ENCODE results near the gene OTC. TPM values are rescaled to one million over a fixed set of nuclear protein-coding genes. Genes with fewer than 3 reads are reported as not detected.

OTC gene
- total and polyA plus RNA-seq, 5 donors: 0.18 to 1.1 (median 0.66) TPM

DNA sequence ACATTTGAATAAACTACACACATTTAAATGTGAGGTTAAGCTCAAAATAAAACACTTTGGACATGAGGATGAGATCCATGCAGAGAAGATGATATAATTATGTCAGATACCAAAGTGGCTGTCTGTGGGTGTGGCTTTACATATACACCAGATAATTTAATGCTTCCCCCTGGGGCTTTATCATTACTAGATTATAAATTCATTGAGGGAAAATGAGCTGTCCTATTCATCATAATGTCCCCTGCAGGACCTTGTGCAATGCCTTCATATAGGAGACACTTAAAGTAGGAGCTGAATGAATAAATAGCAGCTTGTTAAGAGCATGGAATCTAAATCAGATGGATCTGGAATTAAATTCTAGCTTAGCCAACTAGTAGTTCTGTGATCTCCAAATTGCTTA is 49.7 kb downstream of the OTC start:
- ATAC-seq (no peak), DNase-seq (no peak)
- Histone ChIP-seq H3K4me3 (ENCODE audit: low read length) (no peak overlapping the region), H3K9me3 (ENCODE audit: control insufficient read depth, low read length) (no peaks in the 10 kb centered on the region), H3K27me3 (ENCODE audit: control insufficient read depth, insufficient read depth) (no peaks in the 10 kb centered on the region), H3K4me1 (ENCODE audit: control insufficient read depth, insufficient read depth, low read length) (no peaks in the 10 kb centered on the region), H3K27ac (ENCODE audit: low read length) (no peak overlapping the region)
- intact Hi-C loops (cut with DNase I): no loop called here

- Histone ChIP-seq H3K9me3 (ENCODE audit: control insufficient read depth, low read length) (no peaks in the 10 kb centered on the region), H3K4me1 (ENCODE audit: control insufficient read depth, insufficient read depth, low read length) (no peaks in the 10 kb centered on the region), H3K4me3 (ENCODE audit: low read length) (no peak overlapping the region), H3K27me3 (ENCODE audit: control insufficient read depth, insufficient read depth) (no peaks in the 10 kb centered on the region), H3K27ac (ENCODE audit: low read length) (no peak overlapping the region)
- 94% methylated on average over 1 of the region's 1 CpG for WGBS
- ATAC-seq (no peak), DNase-seq (no peak)
- intact Hi-C loops (cut with DNase I): no loop called here
Observed at GRCh38 chrX:38403834-38404233, 51.4 kb downstream of the OTC start.

- H3K4me1 ChIP-seq (ENCODE audit: control insufficient read depth, insufficient read depth, low read length): no peaks in the 10 kb centered on the region
- no peaks in the 10 kb centered on the region for H3K9me3 ChIP-seq (ENCODE audit: control insufficient read depth, low read length)
- ATAC-seq (no peak), DNase-seq (no peak)
- H3K27me3 ChIP-seq (ENCODE audit: control insufficient read depth, insufficient read depth): no peaks in the 10 kb centered on the region
- intact Hi-C loops (cut with DNase I): no loop called here
- 53% methylated on average over 4 of the region's 4 CpGs for WGBS
- H3K27ac ChIP-seq (ENCODE audit: low read length): no peak overlapping the region
- no peak overlapping the region for H3K4me3 ChIP-seq (ENCODE audit: low read length)
Observed at GRCh38 chrX:38407126-38407525, 54.7 kb downstream of the OTC start.

DNA sequence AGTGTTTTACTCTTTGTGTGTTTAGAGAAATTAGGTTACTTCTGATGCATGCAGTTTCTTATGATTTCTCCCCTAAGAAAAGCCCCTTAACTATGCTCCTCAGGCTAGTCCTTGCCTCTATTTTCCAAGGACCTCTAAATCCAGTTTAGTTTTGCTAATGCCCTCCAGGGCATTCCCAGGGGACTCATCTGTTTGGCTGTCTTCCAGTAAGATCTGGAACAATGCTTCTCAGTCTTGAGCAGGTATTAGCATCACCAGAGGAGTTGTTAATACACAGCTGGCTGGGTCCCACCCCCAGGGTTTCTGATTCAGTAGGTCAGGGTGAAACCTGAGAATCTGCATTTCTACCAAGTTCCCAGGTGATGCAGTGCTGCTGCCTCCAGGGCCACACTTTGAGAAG is 56.9 kb downstream of the OTC start:
- Histone ChIP-seq H3K27me3 (ENCODE audit: control insufficient read depth, insufficient read depth) (no peaks in the 10 kb centered on the region), H3K4me3 (ENCODE audit: low read length) (no peak overlapping the region), H3K9me3 (ENCODE audit: control insufficient read depth, low read length) (no peaks in the 10 kb centered on the region), H3K27ac (ENCODE audit: low read length) (no peak overlapping the region), H3K4me1 (ENCODE audit: control insufficient read depth, insufficient read depth, low read length) (no peaks in the 10 kb centered on the region)
- ATAC-seq: no peak
- no peak for DNase-seq
- intact Hi-C loops (cut with DNase I): no loop called here

DNA sequence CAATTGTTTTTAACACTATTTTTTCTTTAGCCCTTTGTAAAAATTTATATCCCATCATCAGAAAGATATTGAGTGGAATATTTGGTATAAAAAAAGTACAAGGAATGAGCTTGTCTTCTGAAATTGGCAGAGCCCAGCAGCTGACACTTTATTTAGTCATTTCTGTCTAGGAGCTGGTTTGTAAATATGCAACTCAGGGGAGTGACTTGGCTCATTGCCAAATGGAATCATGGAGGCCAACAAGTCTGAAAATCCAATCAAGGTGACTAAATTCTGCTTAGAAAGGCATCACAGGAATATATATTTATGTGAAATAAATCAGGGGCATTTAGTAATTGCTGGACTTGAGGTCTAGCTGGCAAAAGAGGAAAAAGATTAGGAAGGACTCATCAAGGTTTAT is 74.4 kb downstream of the OTC start:
- Histone ChIP-seq H3K27ac (ENCODE audit: low read length) (no peak overlapping the region), H3K9me3 (ENCODE audit: control insufficient read depth, low read length) (no peaks in the 10 kb centered on the region), H3K4me3 (ENCODE audit: low read length) (no peak overlapping the region), H3K4me1 (ENCODE audit: control insufficient read depth, insufficient read depth, low read length) (no peaks in the 10 kb centered on the region), H3K27me3 (ENCODE audit: control insufficient read depth, insufficient read depth) (no peaks in the 10 kb centered on the region)
- intact Hi-C loops (cut with DNase I): no loop called here
- ATAC-seq (no peak), DNase-seq (no peak)

- Histone ChIP-seq H3K27ac (ENCODE audit: low read length) (no peak overlapping the region), H3K4me3 (ENCODE audit: low read length) (no peak overlapping the region), H3K4me1 (ENCODE audit: control insufficient read depth, insufficient read depth, low read length) (no peaks in the 10 kb centered on the region), H3K27me3 (ENCODE audit: control insufficient read depth, insufficient read depth) (no peaks in the 10 kb centered on the region), H3K9me3 (ENCODE audit: control insufficient read depth, low read length) (no peaks in the 10 kb centered on the region)
- ATAC-seq (no peak), DNase-seq (no peak)
- intact Hi-C loops (cut with DNase I): no loop called here
- WGBS: 100% methylated on average over 1 of the region's 1 CpG
Observed at GRCh38 chrX:38431525-38431924, 79.1 kb downstream of the OTC start.

GRCh38 chrX:38435130-38435529 is 82.7 kb downstream of the OTC start:
- no peaks in the 10 kb centered on the region for H3K27me3 ChIP-seq (ENCODE audit: control insufficient read depth, insufficient read depth)
- intact Hi-C loops (cut with DNase I): no loop called here

GRCh38 chrX:38437093-38437492 is 84.7 kb downstream of the OTC start:
- no peak for ATAC-seq
- no peak for DNase-seq
- no peaks in the 10 kb centered on the region for H3K9me3 ChIP-seq (ENCODE audit: control insufficient read depth, low read length)
- H3K27me3 ChIP-seq (ENCODE audit: control insufficient read depth, insufficient read depth): no peaks in the 10 kb centered on the region
- no peak overlapping the region for H3K27ac ChIP-seq (ENCODE audit: low read length)
- H3K4me3 ChIP-seq (ENCODE audit: low read length): no peak overlapping the region
- 83% methylated on average over 2 of the region's 2 CpGs for WGBS
- no peaks in the 10 kb centered on the region for H3K4me1 ChIP-seq (ENCODE audit: control insufficient read depth, insufficient read depth, low read length)
- intact Hi-C loops (cut with DNase I): no loop called here

More at GRCh38 chrX:38435130-38435529, 82.7 kb downstream of the OTC start:
- no peak for ATAC-seq
- no peak overlapping the region for H3K27ac ChIP-seq (ENCODE audit: low read length)
- DNase-seq: no peak
- H3K4me3 ChIP-seq (ENCODE audit: low read length): no peak overlapping the region
- H3K9me3 ChIP-seq (ENCODE audit: control insufficient read depth, low read length): no peaks in the 10 kb centered on the region
- no peaks in the 10 kb centered on the region for H3K4me1 ChIP-seq (ENCODE audit: control insufficient read depth, insufficient read depth, low read length)
- WGBS: 68% methylated on average over 1 of the region's 1 CpG

DNA sequence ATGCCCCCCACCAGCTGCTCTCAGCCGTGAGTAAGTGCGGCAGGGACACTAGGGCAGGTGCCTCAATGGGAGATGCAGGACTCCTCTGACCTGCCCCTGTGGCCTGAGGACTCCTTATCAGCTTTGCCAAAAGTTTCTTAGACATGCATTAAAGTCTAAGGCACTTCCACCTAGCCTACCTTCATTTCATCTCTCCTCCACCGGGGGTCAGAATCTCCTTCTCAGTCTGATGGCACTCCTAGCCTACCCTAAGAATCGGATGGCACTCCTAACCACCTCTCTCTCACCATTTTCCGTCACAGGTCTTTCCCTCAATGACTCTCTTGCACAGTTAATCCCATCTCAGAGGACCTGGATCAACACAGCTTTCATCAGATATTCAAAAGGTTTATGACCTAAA is 85.9 kb downstream of the OTC start:
- H3K27ac ChIP-seq (ENCODE audit: low read length): no peak overlapping the region

DNA sequence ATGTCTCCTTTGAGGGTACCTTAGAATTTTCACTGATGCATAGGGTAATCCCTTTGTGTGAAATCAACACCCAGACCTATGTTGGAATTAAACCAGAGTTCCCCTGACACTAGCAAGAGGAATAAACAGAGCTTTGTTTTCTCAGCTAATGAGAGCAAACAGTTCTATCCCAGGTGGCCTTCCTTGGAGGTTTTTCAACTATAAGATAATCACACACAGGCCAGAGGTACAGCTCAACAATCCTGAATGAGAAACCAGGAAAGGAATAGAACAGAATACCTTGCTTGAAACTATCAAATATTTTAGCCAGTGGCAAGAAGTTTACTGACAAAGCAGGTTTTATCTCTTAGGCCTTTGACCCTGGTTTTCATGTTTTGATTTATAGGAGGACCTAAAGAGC is 100.2 kb downstream of the OTC start:
- intact Hi-C loops (cut with DNase I): loop anchor here in 1 of 4 donors (10.0 kb wide), 1 partner anchor 202 kb away; no protein-coding TSS in a partner anchor
- no peak for ATAC-seq
- no peaks in the 10 kb centered on the region for H3K4me1 ChIP-seq (ENCODE audit: control insufficient read depth, insufficient read depth, low read length)
- H3K27ac ChIP-seq (ENCODE audit: low read length): no peak overlapping the region
- no peaks in the 10 kb centered on the region for H3K27me3 ChIP-seq (ENCODE audit: control insufficient read depth, insufficient read depth)
- no peak for DNase-seq
- no peak overlapping the region for H3K4me3 ChIP-seq (ENCODE audit: low read length)
- no peaks in the 10 kb centered on the region for H3K9me3 ChIP-seq (ENCODE audit: control insufficient read depth, low read length)

More for the DNA sequence above, 85.9 kb downstream of the OTC start:
- no peaks in the 10 kb centered on the region for H3K4me1 ChIP-seq (ENCODE audit: control insufficient read depth, insufficient read depth, low read length)
- H3K4me3 ChIP-seq (ENCODE audit: low read length): no peak overlapping the region
- no peaks in the 10 kb centered on the region for H3K9me3 ChIP-seq (ENCODE audit: control insufficient read depth, low read length)
- DNase-seq (no peak), ATAC-seq (no peak)
- 73% methylated on average over 5 of the region's 5 CpGs for WGBS
- intact Hi-C loops (cut with DNase I): no loop called here
- no peaks in the 10 kb centered on the region for H3K27me3 ChIP-seq (ENCODE audit: control insufficient read depth, insufficient read depth)

GRCh38 chrX:38458071-38458470 is 105.7 kb downstream of the OTC start:
- DNase-seq: no peak
- intact Hi-C loops (cut with DNase I): loop anchor here in 1 of 4 donors (10.0 kb wide), 1 partner anchor 197 kb away; no protein-coding TSS in a partner anchor
- Histone ChIP-seq H3K4me1 (ENCODE audit: control insufficient read depth, insufficient read depth, low read length) (peaks cover 1% of the 10 kb centered on the region), H3K9me3 (ENCODE audit: control insufficient read depth, low read length) (no peaks in the 10 kb centered on the region), H3K27ac (ENCODE audit: low read length) (no peak overlapping the region), H3K4me3 (ENCODE audit: low read length) (no peak overlapping the region), H3K27me3 (ENCODE audit: control insufficient read depth, insufficient read depth) (no peaks in the 10 kb centered on the region)
- 69% methylated on average over 1 of the region's 1 CpG for WGBS
- ATAC-seq: no peak

- no peak overlapping the region for H3K4me3 ChIP-seq (ENCODE audit: low read length)
- H3K4me1 ChIP-seq (ENCODE audit: control insufficient read depth, insufficient read depth, low read length): peaks cover 1% of the 10 kb centered on the region
- no peak for ATAC-seq
- H3K27ac ChIP-seq (ENCODE audit: low read length): no peak overlapping the region
- H3K9me3 ChIP-seq (ENCODE audit: control insufficient read depth, low read length): no peaks in the 10 kb centered on the region
- H3K27me3 ChIP-seq (ENCODE audit: control insufficient read depth, insufficient read depth): no peaks in the 10 kb centered on the region
- DNase-seq: no peak
- intact Hi-C loops (cut with DNase I): no loop called here
Observed at GRCh38 chrX:38462257-38462656, 109.9 kb downstream of the OTC start.

Measured in right cardiac atrium (tissue), 5 donors.